TTC549 (cell line): Measurements from ENCODE around the gene GAS1.

Source experiments
- FAIRE-seq: peaks from 2 replicates; lab custom pipeline; 2012; peaks lifted over from hg19 to GRCh38; lab: Jason Lieb, UNC

The GAS1 gene

DNA sequence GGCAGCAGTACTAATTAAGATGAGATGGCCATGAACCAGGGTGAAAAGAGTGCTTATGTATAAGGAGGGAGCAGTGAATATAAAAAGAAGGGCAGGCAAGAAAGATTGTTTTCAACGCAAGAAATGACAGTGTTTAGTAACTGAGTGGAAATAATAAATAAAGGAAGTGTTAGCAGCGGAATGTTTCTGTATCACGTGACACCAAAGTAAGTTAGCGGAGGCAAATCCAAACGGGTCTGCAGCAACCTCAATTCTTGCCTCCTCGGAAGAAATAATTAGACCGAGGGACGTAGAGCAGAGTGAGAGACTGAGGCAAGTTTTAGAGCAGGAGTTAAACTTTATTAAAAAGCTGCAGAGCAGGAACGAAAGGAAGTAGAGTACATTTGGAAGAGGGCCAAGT lies 15.4 kb upstream of the GAS1 start:
- no peak for FAIRE-seq

DNA sequence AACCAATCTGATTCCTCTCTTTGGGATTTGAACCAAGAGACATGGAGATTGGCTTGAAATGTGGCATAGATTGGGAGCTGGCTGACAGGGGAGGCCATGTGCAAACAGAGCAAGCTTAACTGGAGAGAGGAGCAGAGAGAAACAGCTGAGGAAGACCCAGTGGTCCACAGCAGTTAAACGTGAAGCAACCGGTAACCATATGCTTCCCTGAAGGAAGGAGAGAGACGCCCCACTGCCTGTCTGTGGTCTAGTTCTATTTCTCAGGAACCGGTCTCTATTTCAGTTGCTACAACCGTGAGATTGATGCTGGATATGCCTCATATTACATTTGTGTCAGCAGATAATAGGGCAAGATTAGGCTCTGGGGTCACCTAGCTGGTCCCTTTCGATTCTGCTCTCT lies 13.6 kb upstream of the GAS1 start:
- FAIRE-seq: no peak

DNA sequence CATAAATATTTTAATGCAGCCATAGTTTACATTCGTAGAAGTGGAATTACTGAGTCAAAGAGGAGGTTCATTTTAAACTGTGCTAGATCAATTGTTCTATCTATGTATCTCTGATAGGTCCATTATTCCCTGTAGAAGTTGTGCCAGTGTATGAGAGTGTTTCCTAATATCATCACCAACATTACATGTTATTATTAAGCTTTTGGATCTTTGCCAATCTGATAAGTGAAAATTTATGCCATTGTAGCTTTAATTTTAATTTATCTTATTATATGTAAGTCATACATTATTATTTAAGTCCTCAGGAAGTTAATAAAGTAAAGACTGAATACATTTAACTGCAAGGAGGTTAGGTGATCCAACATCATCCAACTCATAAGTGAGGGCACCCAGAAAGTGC lies 10.9 kb upstream of the GAS1 start:
- no peak for FAIRE-seq

DNA sequence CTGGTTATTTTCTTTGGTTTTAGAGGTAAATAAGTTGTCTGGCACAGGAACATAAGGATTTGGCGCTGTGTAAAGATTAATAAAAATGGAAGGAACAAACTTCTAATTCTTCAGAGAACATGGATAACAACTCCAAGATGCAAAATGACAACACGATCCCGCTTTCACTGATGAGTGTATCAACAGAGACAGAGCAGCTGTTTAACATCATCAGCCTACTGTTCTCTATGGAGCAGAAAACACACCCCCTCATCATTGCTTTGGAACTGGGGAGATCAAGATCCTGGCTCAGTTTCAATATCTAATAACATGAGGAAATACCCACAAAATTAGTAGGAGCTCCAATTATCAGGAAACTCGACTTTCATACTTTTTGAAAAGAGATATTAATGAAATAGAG lies 8.3 kb upstream of the GAS1 start:
- FAIRE-seq: no peak

DNA sequence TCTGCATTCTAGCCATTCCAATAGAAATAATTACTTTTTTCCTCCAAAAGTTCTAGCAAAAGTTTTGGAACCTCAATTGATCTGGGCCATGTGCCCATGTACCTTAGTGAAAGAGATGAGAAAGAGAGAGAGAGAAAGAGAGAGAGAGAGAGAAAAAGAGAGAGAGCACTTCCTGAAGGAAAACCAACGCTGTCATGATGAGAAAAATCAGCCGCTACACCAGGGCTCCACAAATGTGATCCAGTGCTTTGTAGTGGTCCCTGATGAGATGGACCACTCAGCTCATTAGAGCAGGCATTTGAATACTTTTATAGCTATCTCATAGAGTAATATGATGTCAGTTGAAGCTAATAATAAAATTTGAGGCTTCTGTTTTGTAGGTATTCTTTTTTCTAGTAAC lies 7.7 kb upstream of the GAS1 start:
- FAIRE-seq: no peak

DNA sequence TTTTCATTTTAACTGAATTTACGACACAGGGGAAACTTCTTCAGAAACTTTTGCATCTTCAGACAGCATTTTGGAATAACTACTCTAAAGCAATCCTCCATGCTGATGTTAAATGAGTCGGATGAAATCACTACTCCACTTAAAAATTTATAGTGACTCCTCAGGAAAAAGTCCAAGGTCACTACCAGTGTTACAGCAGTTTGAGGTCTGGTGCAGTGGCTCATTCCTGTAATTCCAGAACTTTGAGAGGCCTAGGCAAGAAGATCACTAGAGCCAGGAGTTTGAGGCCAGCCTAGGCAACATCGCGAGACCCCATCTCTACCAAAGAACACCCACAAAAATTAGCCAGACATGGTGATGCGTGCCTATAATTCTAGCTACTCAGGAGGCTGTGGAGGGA lies 5.9 kb upstream of the GAS1 start:
- no peak for FAIRE-seq

DNA sequence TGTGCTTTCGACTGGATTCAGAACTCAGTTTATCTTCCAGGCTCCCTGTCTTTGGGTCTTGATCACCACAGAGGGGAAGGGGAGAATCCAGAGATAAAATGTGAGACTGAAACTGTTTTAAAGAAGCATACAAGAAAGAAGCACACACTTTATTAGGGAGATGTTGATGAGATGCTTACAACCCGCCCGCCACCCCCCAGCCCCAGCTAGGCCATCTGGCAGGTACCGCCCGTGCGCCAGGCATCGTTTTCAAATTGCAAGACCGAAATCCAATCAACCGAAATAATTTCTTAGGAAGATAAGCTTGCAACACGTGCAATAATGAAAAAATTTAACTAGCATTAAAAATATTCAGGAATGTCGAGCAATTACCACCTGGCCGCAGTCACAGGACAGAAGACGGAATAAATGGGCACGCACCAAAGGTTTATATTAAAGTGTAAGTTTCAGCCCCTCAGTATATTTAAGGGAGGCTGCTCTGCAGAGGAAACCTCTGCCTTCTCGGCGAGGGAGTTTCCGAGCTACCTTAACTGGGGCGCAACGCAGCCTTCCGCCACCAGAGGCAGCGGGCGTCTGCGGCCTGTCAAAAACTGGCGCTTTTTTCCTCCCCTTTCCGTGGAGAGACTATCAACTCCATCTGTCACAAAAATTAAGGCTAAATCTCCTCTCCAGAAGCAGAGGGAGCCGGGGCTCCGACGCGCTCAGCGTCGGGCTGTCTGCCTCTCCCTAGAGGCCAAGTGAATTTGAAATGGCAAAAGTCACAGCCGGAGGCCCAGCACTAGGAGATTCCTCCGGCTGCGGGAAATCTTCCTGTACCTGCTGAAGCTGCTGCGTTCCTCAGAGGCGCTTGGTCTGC lies 996 bp upstream of the GAS1 start:
- no peak for FAIRE-seq

DNA sequence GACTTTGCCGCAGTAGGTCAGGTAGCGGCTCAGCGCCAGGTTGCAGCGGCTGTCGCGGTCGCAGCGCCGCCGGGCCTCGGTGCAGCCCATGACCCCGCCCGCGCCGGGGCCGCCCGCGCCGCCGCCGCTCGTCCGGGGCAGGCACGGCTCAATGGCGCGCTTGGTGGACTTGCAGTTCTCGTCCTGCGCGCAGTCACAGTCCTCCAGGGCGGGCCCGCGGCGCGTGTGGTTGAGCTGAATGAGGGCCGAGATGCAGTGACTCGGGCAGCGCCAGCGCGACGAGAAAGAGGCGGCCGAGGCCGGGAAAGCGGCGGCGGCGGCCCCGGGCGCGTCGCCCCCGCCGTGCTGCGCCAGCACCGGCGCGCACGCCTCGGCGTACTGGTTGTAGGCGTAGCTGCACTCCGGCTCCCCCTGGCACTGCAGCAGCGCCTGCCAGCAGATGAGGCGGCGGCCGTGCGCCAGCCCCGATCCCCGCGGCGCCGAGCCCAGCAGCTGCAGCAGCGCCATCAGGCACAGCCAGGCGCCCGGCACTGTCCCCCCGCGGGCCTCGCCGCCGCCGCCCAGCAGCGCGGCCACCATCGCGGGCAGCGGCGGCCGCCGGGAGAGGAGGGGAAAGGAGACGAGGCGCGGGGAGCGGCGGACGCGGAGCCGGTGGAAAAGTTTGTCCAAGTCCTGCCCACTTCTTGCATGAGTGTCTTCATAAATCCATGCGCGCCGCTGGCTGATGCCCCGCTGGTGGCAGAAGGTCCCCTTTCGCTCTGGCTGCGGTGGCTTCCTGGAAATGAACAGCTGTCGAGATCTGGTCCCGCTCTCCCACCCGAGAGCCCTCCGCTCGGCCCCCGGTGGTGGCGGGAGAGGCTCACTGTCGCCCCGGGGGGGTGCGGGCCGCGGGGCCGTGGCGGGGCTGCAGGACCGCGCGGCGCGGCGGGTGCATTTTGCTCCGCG lies 833 bp downstream of the GAS1 start:
- no peak for FAIRE-seq

DNA sequence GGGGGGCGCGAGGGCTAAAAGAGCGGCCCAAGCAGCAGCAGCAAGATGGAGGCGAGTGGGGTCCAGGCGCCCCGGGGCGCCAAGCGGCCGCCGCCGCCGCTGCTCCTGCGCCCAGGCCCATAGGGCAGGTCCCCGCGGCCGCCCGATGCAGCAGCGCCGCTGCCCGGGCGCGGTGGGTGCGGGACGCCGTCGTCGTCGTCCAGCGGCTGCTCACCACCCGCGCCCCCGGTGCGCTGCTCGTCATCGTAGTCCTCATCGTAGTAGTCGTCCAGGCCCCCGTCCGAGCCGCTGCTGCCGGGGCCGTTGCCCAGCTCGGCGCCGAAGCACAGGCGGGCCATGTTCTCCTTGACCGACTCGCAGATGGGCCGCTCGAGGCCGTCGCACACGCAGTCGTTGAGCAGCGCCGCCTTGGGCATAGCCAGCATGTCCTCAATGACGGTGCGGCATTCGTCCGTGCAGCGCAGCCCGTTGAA lies 1.5 kb downstream of the GAS1 start:
- no peak for FAIRE-seq

DNA sequence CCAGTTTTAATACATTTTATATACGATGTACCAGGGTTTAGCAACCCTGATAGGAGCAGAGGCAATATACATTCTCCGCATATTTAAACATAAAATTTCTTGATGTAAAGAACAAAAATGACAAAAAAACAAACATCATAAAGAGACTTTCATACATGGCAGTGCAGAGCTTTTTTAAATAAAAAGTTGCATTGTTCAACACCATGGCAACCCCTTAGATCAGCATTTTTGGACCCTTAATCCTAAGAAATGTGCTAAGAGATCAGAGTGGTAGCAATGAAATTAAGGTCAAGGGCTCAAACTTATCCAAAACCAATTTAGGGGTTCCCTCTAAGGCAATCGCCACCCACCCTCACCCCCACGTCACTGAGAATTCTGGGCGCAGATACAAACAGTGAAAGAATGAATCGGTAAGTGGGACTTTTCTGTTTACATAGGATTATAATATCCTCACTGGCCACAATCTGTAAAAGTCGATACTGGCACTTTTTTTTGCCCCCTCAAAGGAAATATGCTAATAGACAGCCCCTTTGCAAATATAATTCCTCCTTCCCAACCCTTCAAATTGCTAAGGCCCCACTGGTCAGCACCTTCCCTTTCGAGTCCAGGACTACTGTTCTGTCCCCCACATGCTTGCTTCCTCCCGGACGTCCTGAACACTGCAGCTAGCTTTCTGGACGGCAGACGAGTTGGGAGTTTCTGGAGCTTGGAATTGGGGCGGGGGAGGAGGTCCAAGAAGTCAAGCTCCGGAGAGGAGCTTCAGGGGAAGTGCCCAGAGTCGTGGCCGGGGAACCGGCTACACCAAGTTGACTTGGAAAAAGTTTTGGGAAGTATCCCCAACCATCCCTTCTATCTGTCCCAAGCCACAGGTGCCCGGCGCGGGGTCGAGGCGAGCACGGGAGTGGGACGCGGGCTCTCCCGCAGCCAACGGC lies 2.2 kb downstream of the GAS1 start:
- no peak for FAIRE-seq

DNA sequence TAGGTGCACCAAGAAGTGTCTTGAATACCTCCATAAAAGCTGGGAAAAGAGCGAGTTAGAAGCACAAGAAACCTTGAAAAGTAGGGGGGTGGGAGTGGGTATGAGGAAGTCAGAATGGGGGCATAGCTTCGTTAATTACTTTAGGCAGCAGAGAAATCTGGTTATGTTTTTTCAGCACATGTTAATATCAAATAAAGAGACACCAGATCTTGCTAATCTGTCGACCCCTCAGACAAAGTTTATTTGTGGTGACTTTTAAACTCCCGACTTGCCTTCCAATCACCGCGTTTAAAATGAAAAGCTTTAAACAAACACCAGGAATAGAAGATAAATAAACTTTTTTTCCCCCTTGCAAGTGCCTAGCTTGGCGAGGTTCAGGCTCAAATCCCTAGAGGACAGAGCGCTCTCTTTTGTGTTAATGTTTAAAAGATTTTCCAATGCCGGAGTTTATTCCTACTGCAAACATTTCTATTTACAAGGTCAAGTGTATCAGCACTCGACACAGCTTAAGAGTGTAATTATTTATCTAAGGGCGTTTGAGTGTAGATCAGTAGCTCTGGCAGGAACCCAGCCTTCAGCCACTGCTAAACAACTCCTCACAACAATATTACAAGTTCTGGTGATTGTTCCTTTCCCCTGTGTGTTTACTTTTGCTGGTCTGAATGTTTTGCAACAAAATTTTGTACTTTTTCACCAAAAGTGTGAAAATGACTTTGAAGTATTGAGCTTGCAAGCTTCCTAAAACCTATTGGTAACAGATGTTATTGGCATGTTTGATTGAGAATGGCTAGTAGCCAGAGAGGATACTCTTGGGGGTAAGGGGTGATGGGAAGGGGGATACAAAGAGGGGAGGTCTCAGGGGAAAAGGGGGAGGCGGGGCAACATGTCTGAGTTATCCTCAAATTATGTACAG lies 3.8 kb downstream of the GAS1 start:
- no peak for FAIRE-seq

DNA sequence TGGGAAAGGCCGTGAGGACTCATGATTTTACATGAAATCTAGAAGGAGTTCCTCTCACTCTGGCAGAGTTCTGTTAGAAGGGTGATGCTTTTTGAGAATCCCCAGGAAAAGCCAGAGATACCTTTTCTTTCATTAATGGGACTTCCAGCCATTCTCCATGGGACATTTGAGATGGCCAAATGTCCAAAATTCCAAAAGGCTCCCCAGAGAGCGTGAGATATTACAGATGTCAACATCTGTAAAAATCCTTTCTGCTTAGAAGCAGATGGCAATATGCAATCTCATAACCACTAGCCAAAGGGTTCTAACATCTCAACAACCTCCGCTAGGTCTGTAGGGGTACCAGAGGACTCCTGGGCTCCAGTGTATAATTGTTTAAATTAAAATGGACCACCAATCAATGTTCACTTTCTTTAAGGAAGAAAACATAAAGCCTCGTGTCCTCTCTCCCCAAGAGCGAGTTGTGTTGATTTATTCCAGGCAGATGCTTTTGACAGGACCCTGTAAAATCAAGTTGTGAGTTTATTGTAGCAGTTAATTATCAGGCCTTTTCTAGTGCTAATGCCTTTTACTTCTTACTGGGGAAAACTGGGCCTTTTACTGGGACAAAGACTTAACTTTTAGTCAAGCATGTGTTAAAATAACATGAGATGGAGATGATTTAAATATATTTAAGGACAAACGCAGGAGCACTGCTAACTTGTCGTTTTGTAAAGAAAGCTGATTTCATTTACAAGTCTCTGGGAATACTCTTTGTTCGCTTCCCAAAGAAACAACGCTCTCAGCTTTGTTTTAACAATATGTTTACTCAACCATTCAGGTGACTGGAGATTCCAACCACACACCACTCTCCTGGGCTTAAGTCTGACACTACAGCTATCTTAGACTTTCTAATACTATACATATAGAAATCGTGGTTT lies 4.8 kb downstream of the GAS1 start:
- no peak for FAIRE-seq

DNA sequence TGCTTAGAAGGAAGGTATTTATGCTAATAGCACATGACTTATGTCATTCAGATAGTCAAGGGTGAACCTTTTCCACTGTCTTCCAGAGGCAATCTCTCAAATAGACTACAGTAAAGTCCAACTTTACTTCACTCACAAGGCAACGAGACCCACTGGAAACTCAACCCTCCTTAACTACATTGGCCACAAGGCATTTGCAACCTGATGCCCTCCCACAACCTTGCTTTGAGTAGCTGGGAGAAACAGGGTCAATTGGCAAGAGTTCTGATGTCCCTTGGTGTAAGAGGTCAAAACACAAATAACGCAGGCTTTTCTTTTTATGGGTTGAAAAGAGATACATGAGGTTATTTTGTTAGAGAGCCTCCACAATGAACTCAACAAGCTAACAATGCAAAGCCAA lies 6.1 kb downstream of the GAS1 start:
- FAIRE-seq: no peak

DNA sequence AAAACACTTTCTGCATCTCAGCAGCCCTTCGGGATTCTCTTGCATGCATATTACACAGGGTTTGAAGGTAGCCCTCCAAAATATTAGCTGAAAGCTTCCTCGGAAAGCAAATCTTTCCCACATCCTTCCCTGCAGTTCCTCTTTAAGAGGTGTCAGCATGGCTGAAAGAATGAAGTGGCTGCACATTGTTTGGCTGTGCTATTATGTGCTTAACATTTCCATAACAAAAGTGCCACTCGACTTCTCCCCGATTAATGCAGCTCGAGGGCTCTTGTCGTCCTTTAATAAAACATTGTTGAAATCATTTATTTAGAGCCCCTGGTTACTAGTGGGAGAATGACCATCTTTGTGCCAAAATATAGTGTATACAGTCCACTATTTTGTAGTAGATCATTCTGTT lies 6.5 kb downstream of the GAS1 start:
- FAIRE-seq: no peak

DNA sequence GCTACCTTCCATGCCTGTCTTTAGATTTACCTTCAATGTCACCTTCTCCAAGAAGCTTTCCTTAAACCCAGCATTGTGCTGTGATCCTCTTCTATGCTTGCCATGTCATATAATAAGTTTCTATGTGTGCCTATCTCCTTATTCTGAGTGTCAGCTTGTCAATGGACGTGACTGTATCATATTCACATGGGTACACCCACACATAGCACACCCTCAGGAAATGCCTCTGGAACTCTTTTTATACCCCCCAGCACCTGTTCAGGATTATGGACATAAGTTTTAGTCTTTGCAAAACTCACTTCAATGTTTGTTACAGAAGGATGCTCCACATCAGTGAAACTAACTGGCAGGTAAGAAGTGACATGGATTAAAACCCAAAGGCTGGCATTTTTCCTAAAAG lies 7.4 kb downstream of the GAS1 start:
- no peak for FAIRE-seq

DNA sequence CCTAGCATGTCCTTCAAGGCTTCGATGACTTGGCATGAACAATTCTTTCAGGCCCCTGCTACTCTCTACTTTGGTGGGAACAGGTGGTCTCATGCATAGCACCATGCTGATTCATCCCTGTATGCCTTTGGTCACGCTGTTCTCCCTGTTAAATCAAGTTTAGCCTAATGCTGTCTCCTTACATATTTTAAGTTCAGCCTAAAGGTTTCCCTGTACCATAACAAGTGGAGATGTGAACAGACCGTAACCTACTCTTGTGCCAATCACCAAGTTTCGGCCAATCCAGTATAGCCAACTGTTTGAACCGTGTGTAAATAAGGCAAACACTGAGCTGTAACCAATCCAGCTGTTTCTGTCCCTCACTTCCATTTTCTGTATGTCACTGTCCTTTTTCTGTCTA lies 8.0 kb downstream of the GAS1 start:
- no peak for FAIRE-seq

DNA sequence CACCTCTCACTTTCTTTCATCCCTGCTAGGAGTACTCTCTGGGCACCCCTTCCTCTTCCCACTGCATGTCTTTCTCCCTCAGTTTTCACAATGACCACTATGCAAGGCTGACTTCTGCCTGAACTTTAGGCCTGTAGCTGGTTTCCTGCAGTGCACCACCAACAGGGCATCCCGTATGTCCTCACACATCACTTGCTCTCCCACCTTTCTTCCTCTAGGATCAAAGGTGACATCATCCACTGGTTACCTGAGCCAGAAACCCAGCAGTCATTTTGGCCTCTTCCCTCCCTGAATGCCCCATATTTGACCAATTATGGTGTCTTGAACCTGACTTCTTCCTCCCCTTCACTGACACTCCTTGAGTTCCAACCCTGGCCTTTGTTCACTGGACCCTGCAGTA lies 8.5 kb downstream of the GAS1 start:
- FAIRE-seq: no peak

DNA sequence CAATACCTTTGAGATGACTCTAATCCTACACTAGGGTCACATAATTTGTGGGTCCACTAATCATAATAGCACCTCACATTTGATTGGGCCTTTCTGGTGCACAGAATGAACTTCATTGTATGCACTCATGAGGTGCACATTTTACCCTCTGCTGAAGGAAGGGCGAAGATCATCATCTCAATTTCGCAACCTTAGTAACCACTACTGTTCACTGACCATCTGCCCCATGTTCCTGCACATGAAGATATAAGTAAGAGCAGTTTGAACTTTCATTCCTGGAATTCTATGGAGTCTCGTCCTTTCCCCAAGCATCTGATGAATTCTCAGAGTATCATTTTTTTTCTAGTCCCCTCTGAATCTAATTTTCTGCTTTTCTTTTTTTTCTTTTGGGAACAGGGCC lies 21.2 kb downstream of the GAS1 start:
- FAIRE-seq: no peak

DNA sequence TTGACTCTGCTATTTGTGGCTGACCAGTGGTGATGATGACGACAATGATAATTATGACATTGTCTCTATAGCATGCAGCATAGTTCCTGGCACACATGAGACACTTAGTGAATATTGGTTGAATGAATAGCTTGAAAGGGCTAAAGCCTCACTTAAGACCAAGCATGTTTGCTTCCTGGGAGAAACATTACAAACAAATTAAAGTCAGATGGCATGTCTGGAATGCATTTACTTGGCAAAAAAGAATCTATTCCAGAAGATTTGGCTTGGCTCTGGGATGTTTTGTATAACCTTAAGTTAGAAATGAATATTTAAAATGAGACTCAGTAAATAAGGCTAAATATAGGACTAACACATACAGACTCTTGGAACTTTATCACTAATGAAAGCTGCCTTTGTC lies 21.6 kb downstream of the GAS1 start:
- no peak for FAIRE-seq

DNA sequence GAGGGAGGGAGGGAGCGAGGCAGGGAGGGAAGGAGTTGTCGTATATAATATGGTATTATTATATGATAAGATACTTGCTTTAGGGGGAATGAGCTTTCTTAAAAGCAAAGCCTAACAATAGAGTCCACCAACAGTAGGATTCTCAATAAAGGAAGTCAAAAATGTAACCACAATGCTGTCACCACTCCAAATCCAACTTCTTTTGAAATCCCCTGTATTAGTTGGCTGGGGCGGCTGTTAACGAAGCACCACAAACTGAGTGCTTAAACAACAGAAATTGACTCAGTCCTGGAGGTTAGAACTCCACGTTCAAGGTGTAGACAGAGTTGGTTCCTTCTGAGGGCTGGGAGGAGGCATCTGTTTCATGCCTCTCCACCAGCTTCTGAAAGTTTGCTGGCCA lies 23.1 kb downstream of the GAS1 start:
- FAIRE-seq: no peak
